Parathyroid adenoma (tissue), 2 donors: ENCODE results near the gene C10orf88.

Source experiments
- H2AFZ ChIP-seq: fragments of 300-600 bp; sonication (generic); one replicate; pipeline ENCODE4 v1.7.0; 2017; ENCODE audit warnings: antibody characterized with exemption, mild to moderate bottlenecking
- H3K27ac ChIP-seq: fragments of 300-600 bp; sonication (generic); one replicate; pipeline ENCODE4 v1.7.0; 2017
- H3K27me3 ChIP-seq: fragments of 300-600 bp; sonication (generic); one replicate; pipeline ENCODE4 v1.7.0; 2017; ENCODE audit warnings: low read length; ENCODE audit not compliant: control insufficient read depth, insufficient read depth
- H3K36me3 ChIP-seq: fragments of 300-600 bp; sonication (generic); one replicate; pipeline ENCODE4 v1.7.0; 2017; ENCODE audit warnings: low read length; ENCODE audit not compliant: control insufficient read depth, insufficient read depth
- H3K4me1 ChIP-seq: fragments of 300-600 bp; sonication (generic); one replicate; pipeline ENCODE4 v1.7.0; 2017; ENCODE audit warnings: control low read depth
- H3K4me2 ChIP-seq: fragments of 300-600 bp; sonication (generic); one replicate; pipeline ENCODE4 v1.7.0; 2017; ENCODE audit warnings: low read length
- H3K4me3 ChIP-seq: fragments of 300-600 bp; sonication (generic); one replicate; pipeline ENCODE4 v1.7.0; 2017; ENCODE audit warnings: low read depth, low read length
- H3K79me2 ChIP-seq: fragments of 300-600 bp; sonication (generic); one replicate; pipeline ENCODE4 v1.7.0; 2017; ENCODE audit warnings: control low read depth
- H3K9ac ChIP-seq: fragments of 300-600 bp; sonication (generic); one replicate; pipeline ENCODE4 v1.7.0; 2017; ENCODE audit warnings: mild to moderate bottlenecking
- H3K9me3 ChIP-seq: fragments of 300-600 bp; sonication (generic); one replicate; pipeline ENCODE4 v1.7.0; 2017; ENCODE audit warnings: low read length; ENCODE audit not compliant: control insufficient read depth
- CTCF ChIP-seq: fragments of 300-600 bp; sonication (generic); IDR thresholded peaks from one replicate; pipeline ENCODE4 v1.7.0; 2017; ENCODE audit warnings: antibody characterized with exemption, mild to moderate bottlenecking
- donor health status: primary hyperparathyroidism.

The C10orf88 gene

GRCh38 chr10:122998934-122999333, 44.9 kb upstream of the C10orf88 start:
- Histone ChIP-seq H3K27me3 (no peaks in the 10 kb centered on the region), H3K4me3 (no peak overlapping the region), H3K79me2 (peaks cover 18% of the 10 kb centered on the region), H3K9ac (no peak overlapping the region), H3K27ac (no peak overlapping the region), H3K4me2 (no peak overlapping the region), H3K36me3 (no peaks in the 10 kb centered on the region), H2AFZ (no peak overlapping the region), H3K9me3 (no peaks in the 10 kb centered on the region), H3K4me1 (peaks cover 4% of the 10 kb centered on the region)
- no peak for TF ChIP-seq CTCF

- H3K9me3 ChIP-seq, result no peaks in the 10 kb centered on the region
- no peak for TF ChIP-seq CTCF
- no peak overlapping the region for H3K9ac ChIP-seq
- no peak overlapping the region for H3K4me2 ChIP-seq
- H3K27ac ChIP-seq, result no peak overlapping the region
- H3K27me3 ChIP-seq, result no peaks in the 10 kb centered on the region
- peaks cover 18% of the 10 kb centered on the region for H3K79me2 ChIP-seq
- no peak overlapping the region for H2AFZ ChIP-seq
- peaks cover 4% of the 10 kb centered on the region for H3K4me1 ChIP-seq
- no peak overlapping the region for H3K4me3 ChIP-seq
- H3K36me3 ChIP-seq, result no peaks in the 10 kb centered on the region
These were observed 44.4 kb upstream of the C10orf88 start for GRCh38 chr10:122998360-122998917.

GRCh38 chr10:122997864-122998263, 43.8 kb upstream of the C10orf88 start:
- Histone ChIP-seq H3K4me3 (no peak overlapping the region), H3K79me2 (peaks cover 16% of the 10 kb centered on the region)

GRCh38 chr10:122995936-122996335, 41.9 kb upstream of the C10orf88 start:
- Histone ChIP-seq H3K27me3 (no peaks in the 10 kb centered on the region), H3K9me3 (no peaks in the 10 kb centered on the region), H3K36me3 (no peaks in the 10 kb centered on the region), H3K4me2 (no peak overlapping the region), H3K9ac (no peak overlapping the region), H3K27ac (no peak overlapping the region), H3K4me3 (no peak overlapping the region), H3K79me2 (peaks cover 6% of the 10 kb centered on the region), H3K4me1 (peaks cover 4% of the 10 kb centered on the region), H2AFZ (no peak overlapping the region)
- TF ChIP-seq CTCF, result no peak

More at GRCh38 chr10:122997864-122998263, 43.8 kb upstream of the C10orf88 start:
- H3K27ac ChIP-seq, result no peak overlapping the region
- peaks cover 4% of the 10 kb centered on the region for H3K4me1 ChIP-seq
- no peaks in the 10 kb centered on the region for H3K9me3 ChIP-seq
- H3K9ac ChIP-seq, result no peak overlapping the region
- no peak overlapping the region for H2AFZ ChIP-seq
- H3K4me2 ChIP-seq, result no peak overlapping the region
- no peaks in the 10 kb centered on the region for H3K27me3 ChIP-seq
- no peaks in the 10 kb centered on the region for H3K36me3 ChIP-seq
- TF ChIP-seq CTCF, result no peak

- Histone ChIP-seq H3K4me3 (no peak overlapping the region), H3K27ac (no peak overlapping the region), H2AFZ (no peak overlapping the region), H3K9ac (no peak overlapping the region), H3K9me3 (no peaks in the 10 kb centered on the region), H3K27me3 (no peaks in the 10 kb centered on the region), H3K79me2 (no peaks in the 10 kb centered on the region), H3K4me2 (no peak overlapping the region), H3K36me3 (no peaks in the 10 kb centered on the region), H3K4me1 (peaks cover 4% of the 10 kb centered on the region)
- TF ChIP-seq CTCF, result no peak
These were observed 39.8 kb upstream of the C10orf88 start for GRCh38 chr10:122993797-122994336.
